ENCODE results near the gene SFMBT2. TPM values are rescaled to one million over a fixed set of nuclear protein-coding genes. Genes with fewer than 3 reads are reported as not detected.

SFMBT2 gene
- total and polyA plus RNA-seq, 2 of the 4 experiments (the other 2 are of a cell fraction) = 0.70 to 1.3 TPM

DNA sequence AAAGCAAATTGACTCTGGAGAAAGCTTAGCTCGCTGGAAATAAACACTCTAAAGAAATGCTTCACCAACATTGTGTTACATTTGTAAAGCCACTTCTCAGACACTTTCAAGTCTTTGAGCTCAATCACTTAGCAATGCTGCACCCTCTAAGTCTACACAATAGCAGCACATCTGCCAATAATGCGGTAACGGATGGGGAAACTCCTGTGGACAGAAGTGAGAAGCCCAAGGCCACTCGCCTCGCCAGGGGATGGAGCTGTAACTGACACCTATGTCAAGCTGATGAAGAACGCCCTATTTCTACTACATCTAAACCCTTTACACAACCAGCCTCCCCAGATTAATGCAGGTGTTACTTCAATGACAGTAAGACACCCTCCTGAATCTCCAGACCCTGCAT, 167.7 kb downstream of the SFMBT2 start:
- H3K9ac ChIP-seq (ENCODE audit: low read depth, low read length) = no peak overlapping the region
- H3K27ac ChIP-seq (ENCODE audit: insufficient read depth, low read length) = no peak overlapping the region
- DNase-seq = no peak
- H3K14ac ChIP-seq (replicated peaks; ENCODE audit: low read depth, low read length) = no peak overlapping the region
- H3K23ac ChIP-seq (ENCODE audit: low read depth, low read length) = no peak overlapping the region
- no peak overlapping the region for H2BK5ac ChIP-seq (ENCODE audit: low read depth, low read length, poor library complexity, severe bottlenecking)
- H3K79me1 ChIP-seq (ENCODE audit: low read depth in 1 of 2, low read length in 2 of 2) = no peaks in the 10 kb centered on the region
- ChIA-PET POLR2A (ENCODE audit: unreplicated experiment) (no interaction called here), CTCF (no interaction called here)
- H2AFZ ChIP-seq (replicated peaks; ENCODE audit: low read length, poor library complexity) = no peak overlapping the region
- H2BK20ac ChIP-seq (ENCODE audit: low read depth, low read length) = no peak overlapping the region
- no peaks in the 10 kb centered on the region for H3K4me1 ChIP-seq (ENCODE audit: control insufficient read depth, insufficient read depth, low read length)
- ATAC-seq (ENCODE audit: low read depth) = no peak
- no peak overlapping the region for H4K91ac ChIP-seq (ENCODE audit: insufficient read depth, low read depth, low read length)
- H3K9me1 ChIP-seq (ENCODE audit: insufficient read depth, low read length) = no peaks in the 10 kb centered on the region
- TF ChIP-seq RFX5 (IDR thresholded peaks at IDR 0.05; ENCODE audit: low read depth, low read length) = no peak
- no peak for TF ChIP-seq MAZ (IDR thresholded peaks at IDR 0.05; ENCODE audit: borderline replicate concordance, low read depth, low read length)
- no peak for TF ChIP-seq NFE2L2 (IDR thresholded peaks at IDR 0.05; ENCODE audit: low read depth, low read length)
- no peak for TF ChIP-seq RCOR1 (IDR thresholded peaks at IDR 0.05; ENCODE audit: insufficient replicate concordance, low read length)
- no peak overlapping the region for H2AK9ac ChIP-seq (replicated peaks; ENCODE audit: low read depth, low read length, poor library complexity)
- no peaks in the 10 kb centered on the region for H3K9me3 ChIP-seq (ENCODE audit: control insufficient read depth, insufficient read depth, low read length)
- H3K4me2 ChIP-seq (ENCODE audit: low read depth, low read length) = no peak overlapping the region
- dilution Hi-C loops (cut with HindIII; ENCODE audit: low sequenced_read_pairs, unreplicated experiment) = no loop called here
- H2BK120ac ChIP-seq (ENCODE audit: low read depth, low read length) = no peak overlapping the region
- H4K20me1 ChIP-seq (ENCODE audit: insufficient read depth, low read length) = no peaks in the 10 kb centered on the region
- no peak overlapping the region for H2AK5ac ChIP-seq (ENCODE audit: low read depth, low read length)
- H4K5ac ChIP-seq (ENCODE audit: low read depth, low read length) = no peak overlapping the region
- H2BK15ac ChIP-seq (ENCODE audit: low read depth, low read length) = no peak overlapping the region
- no peak overlapping the region for H3K4ac ChIP-seq (ENCODE audit: low read depth, low read length)
- H3K18ac ChIP-seq (ENCODE audit: low read depth, low read length) = no peak overlapping the region
- no TSS peak for BruUV-seq (replicated peaks)
- no peak overlapping the region for H3K4me3 ChIP-seq (ENCODE audit: insufficient read depth, low read depth, low read length)
- H3K56ac ChIP-seq (ENCODE audit: extremely low read depth, insufficient read depth, low read length) = no peak overlapping the region
- no peaks in the 10 kb centered on the region for H3K27me3 ChIP-seq (ENCODE audit: control insufficient read depth, insufficient read depth, low read length)
- 0 out of 2 replicates have a peak, but pooled peaks cover 2% of the 10 kb centered on the region for H3K36me3 ChIP-seq (ENCODE audit: control insufficient read depth, insufficient read depth, low read length)
- H4K8ac ChIP-seq (ENCODE audit: low read depth in 2 of 2, low read length in 2 of 2) = no peak overlapping the region
- WGBS, 2 experiments (ENCODE audit: extremely low coverage in 2 of 2, insufficient read length in 1 of 2) = 72% methylated on average over 3 of the region's 6 CpGs; no CpG with 5 or more reads in 1 of the 2 experiments
- in situ Hi-C loops (cut with MboI; ENCODE audit: low sequenced_read_pairs) = no loop called here
- intact Hi-C loops (cut with micrococcal nuclease) = no loop called here

Data from IMR-90 (cell line).